Fibroblast of the aortic adventitia (primary cell): Measurements from ENCODE around the gene JAML. TPM values are rescaled to one million over a fixed set of nuclear protein-coding genes. Genes with fewer than 3 reads are reported as not detected.

Experiments
- DNase-seq: peaks from one replicate; pipeline ENCODE4 v3.0.0-alpha.2; 2010; ENCODE audit warnings: low read depth
- H3K4me3 ChIP-seq: 2 replicates; pipeline ENCODE4 v1.5.1; 2011; ENCODE audit warnings: low read depth, mild to moderate bottlenecking, control low read depth, low read length, moderate library complexity
- total RNA-seq: library from RNA; depleted of rRNA; stranded (reverse); fragments of >200 nt; gene quantifications from 2 replicates; pipeline ENCODE4 v1.2.3, GENCODE V29; 2012; ENCODE audit warnings: low replicate concordance
- TF ChIP-seq, protein P1 (sequence below): IDR thresholded peaks from 2 replicates; pipeline ENCODE4 v1.5.1; 2011; ENCODE audit warnings: mild to moderate bottlenecking, low read length, control low read depth, inconsistent platforms; ENCODE audit not compliant: insufficient read depth

The JAML gene
- total RNA-seq, 1 donor, result not detected

GRCh38 chr11:118263695-118264568, 39.1 kb upstream of the JAML start, which contains the start of gene MPZL2:
Gene MPZL2 (minus strand): TSS chr11:118264297. CDS start chr11:118264153, 144 bp downstream.
- H3K4me3 ChIP-seq, result no peak within 1 kb of the TSS
- TF ChIP-seq, protein P1, sequence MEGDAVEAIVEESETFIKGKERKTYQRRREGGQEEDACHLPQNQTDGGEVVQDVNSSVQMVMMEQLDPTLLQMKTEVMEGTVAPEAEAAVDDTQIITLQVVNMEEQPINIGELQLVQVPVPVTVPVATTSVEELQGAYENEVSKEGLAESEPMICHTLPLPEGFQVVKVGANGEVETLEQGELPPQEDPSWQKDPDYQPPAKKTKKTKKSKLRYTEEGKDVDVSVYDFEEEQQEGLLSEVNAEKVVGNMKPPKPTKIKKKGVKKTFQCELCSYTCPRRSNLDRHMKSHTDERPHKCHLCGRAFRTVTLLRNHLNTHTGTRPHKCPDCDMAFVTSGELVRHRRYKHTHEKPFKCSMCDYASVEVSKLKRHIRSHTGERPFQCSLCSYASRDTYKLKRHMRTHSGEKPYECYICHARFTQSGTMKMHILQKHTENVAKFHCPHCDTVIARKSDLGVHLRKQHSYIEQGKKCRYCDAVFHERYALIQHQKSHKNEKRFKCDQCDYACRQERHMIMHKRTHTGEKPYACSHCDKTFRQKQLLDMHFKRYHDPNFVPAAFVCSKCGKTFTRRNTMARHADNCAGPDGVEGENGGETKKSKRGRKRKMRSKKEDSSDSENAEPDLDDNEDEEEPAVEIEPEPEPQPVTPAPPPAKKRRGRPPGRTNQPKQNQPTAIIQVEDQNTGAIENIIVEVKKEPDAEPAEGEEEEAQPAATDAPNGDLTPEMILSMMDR, result no peak
- no peak for DNase-seq

DNA sequence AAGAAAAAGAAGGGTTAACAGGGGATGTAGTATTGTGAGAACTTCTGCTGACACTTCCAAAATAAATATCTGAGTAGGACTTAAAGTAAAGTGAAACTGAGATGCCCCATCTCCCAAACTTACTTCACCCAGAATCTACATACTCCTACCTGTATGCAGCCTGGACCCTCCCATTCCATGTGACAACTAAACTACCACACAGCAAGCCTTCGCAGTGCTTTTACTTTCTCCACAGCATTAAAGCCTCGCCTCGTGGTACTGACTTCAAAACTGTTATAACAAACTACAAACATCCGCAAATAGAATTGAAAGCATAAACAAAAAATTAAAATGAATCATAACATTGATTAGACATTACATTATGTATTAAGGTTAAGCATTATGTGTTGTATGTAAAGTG, 38.3 kb upstream of the JAML start:
- no peak overlapping the region for H3K4me3 ChIP-seq
- TF ChIP-seq, protein P1, result no peak
- no peak for DNase-seq

DNA sequence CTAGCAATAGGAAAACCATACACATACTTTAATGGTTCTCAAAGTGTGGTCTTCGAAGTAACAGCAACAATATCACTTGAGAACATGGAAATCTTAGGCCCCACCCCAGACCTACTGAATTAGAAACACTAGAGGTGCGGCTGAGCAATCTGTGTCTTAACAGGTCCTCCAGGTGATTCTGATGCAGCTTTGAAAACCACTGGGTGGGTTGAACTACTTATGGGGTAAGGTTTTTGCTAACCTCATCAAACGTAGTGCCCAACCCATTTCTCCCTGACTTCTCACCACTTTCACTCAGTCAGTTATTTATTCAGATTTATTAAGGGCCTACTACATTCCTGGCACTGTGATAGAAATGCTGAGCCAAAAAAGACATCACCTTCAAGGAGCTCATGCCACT, 35.5 kb upstream of the JAML start:
- TF ChIP-seq, protein P1, result no peak
- no peak for DNase-seq
- H3K4me3 ChIP-seq, result no peak overlapping the region

- DNase-seq, result no peak
- TF ChIP-seq, protein P1, result no peak
- no peak overlapping the region for H3K4me3 ChIP-seq
Measured at GRCh38 chr11:118259138-118259537, 34.3 kb upstream of the JAML start.

GRCh38 chr11:118258410-118258809, 33.6 kb upstream of the JAML start:
- no peak overlapping the region for H3K4me3 ChIP-seq
- TF ChIP-seq, protein P1, result peak; percentile 20
- DNase-seq, result no peak

DNA sequence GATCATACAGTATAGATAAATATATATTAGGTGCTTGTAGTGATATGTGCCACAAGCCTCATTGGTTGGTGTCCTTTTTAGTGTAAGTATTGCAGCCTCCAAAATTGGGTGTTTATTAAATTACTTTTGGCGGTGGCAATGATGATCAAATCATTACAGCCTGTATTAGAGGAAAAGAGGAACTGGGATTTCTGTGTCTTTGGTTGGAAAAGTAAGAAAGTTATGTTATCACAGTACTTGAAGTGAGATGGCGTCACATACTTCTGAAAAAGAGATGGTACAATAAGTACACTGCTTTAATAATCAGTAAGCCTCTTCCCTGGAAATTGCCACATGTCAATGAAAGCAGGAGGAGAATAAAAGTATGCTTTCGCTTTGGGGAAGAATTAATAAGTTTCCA, 27.9 kb upstream of the JAML start:
- no peak overlapping the region for H3K4me3 ChIP-seq
- TF ChIP-seq, protein P1, result no peak
- no peak for DNase-seq
